Trophoblast cell (in vitro differentiated cells and primary cell): Measurements from ENCODE around the gene GRIA4.

Source experiments
- DNase-seq, 2 donors: peaks; one replicate each; pipeline ENCODE4 v3.0.0-alpha.2; 2016
- H2AFZ ChIP-seq: 2 replicates; pipeline ENCODE4 v1.6.1; 2013; ENCODE audit warnings: low read length, moderate library complexity, mild to moderate bottlenecking; ENCODE audit not compliant: insufficient read depth, poor library complexity
- H2AK5ac ChIP-seq: 2 replicates; pipeline ENCODE4 v1.6.1; 2013; ENCODE audit warnings: mild to moderate bottlenecking, low read length
- H2BK120ac ChIP-seq: 2 replicates; pipeline ENCODE4 v1.6.1; 2013; ENCODE audit warnings: low read length, mild to moderate bottlenecking, moderate library complexity; ENCODE audit not compliant: insufficient read depth, poor library complexity
- H2BK12ac ChIP-seq: 2 replicates; pipeline ENCODE4 v1.6.1; 2013; ENCODE audit warnings: mild to moderate bottlenecking, low read length, moderate library complexity
- H2BK5ac ChIP-seq: 2 replicates; pipeline ENCODE4 v1.6.1; 2013; ENCODE audit warnings: low read length, low read depth, moderate library complexity, mild to moderate bottlenecking; ENCODE audit not compliant: poor library complexity
- H3K14ac ChIP-seq: 2 replicates; pipeline ENCODE4 v1.6.1; 2013; ENCODE audit warnings: mild to moderate bottlenecking, low read length
- H3K18ac ChIP-seq: 2 replicates; pipeline ENCODE4 v1.6.1; 2013; ENCODE audit warnings: mild to moderate bottlenecking, low read length
- H3K23ac ChIP-seq: 2 replicates; pipeline ENCODE4 v1.6.1; 2013; ENCODE audit warnings: low read length
- H3K27ac ChIP-seq: 2 replicates; pipeline ENCODE4 v1.5.1; 2013; ENCODE audit warnings: low read depth, mild to moderate bottlenecking, inconsistent platforms, low read length, moderate library complexity
- H3K27me3 ChIP-seq: 2 replicates; pipeline ENCODE4 v1.6.1; 2013; ENCODE audit warnings: inconsistent platforms, mild to moderate bottlenecking, low read length, moderate library complexity; ENCODE audit not compliant: insufficient read depth
- H3K36me3 ChIP-seq, 2 experiments: 1 replicate in 1 of 2; 2 replicates in 1 of 2; pipeline ENCODE4 v1.6.1; 2013; ENCODE audit warnings: low read length in 2 of 2, mild to moderate bottlenecking in 2 of 2, moderate library complexity in 1 of 2; ENCODE audit not compliant: insufficient read depth in 2 of 2, control insufficient read depth in 1 of 2
- H3K4ac ChIP-seq: 2 replicates; pipeline ENCODE4 v1.6.1; 2013; ENCODE audit warnings: low read depth, mild to moderate bottlenecking, low read length, moderate library complexity
- H3K4me1 ChIP-seq, 2 experiments: 1 replicate in 1 of 2; 2 replicates in 1 of 2; pipeline ENCODE4 v1.6.1; 2013; ENCODE audit warnings: low read length in 2 of 2, mild to moderate bottlenecking in 2 of 2, moderate library complexity in 1 of 2; ENCODE audit not compliant: insufficient read depth in 2 of 2, control insufficient read depth in 1 of 2
- H3K4me2 ChIP-seq: 2 replicates; pipeline ENCODE4 v1.6.1; 2013; ENCODE audit warnings: inconsistent platforms, mild to moderate bottlenecking, low read length, moderate library complexity
- H3K4me3 ChIP-seq: 2 replicates; pipeline ENCODE4 v1.5.1; 2013; ENCODE audit warnings: mild to moderate bottlenecking, low read depth, low read length, inconsistent platforms
- H3K79me1 ChIP-seq: one replicate; pipeline ENCODE4 v1.6.1; 2013; ENCODE audit warnings: low read length
- H3K79me2 ChIP-seq: 2 replicates; pipeline ENCODE4 v1.6.1; 2013; ENCODE audit warnings: low read length, mild to moderate bottlenecking; ENCODE audit not compliant: control insufficient read depth, insufficient read depth, poor library complexity
- H3K9ac ChIP-seq: 2 replicates; pipeline ENCODE4 v1.6.1; 2013; ENCODE audit warnings: mild to moderate bottlenecking, low read length
- H3K9me3 ChIP-seq: 2 replicates; pipeline ENCODE4 v1.6.1; 2013; ENCODE audit warnings: low read depth, mild to moderate bottlenecking, control low read depth, inconsistent platforms, low read length; ENCODE audit not compliant: insufficient read depth
- H4K12ac ChIP-seq: 2 replicates; pipeline ENCODE4 v1.6.1; 2013; ENCODE audit warnings: low read depth, mild to moderate bottlenecking, low read length, moderate library complexity
- H4K8ac ChIP-seq: 2 replicates; pipeline ENCODE4 v1.6.1; 2013; ENCODE audit warnings: low read depth, mild to moderate bottlenecking, low read length, moderate library complexity
- H4K91ac ChIP-seq: one replicate; pipeline ENCODE4 v1.6.1; 2013; ENCODE audit warnings: low read depth, mild to moderate bottlenecking, low read length, moderate library complexity
- WGBS: extraction: QIAGEN DNeasy Blood & Tissue Kit; methylation state at CpG from one replicate; pipeline ENCODE4 v1.1.7; 2013; ENCODE audit warnings: missing lambda C conversion rate; ENCODE audit not compliant: insufficient read length, insufficient coverage; ENCODE audit errors: extremely low coverage; 5-methylcytosine and 5-hydroxymethylcytosine counted together

Gene GRIA4

GRCh38 chr11:105821781-105822180, 211.9 kb downstream of the GRIA4 start:
- Histone ChIP-seq H2BK12ac (no peak overlapping the region), H3K4ac (no peak overlapping the region), H2BK120ac (no peak overlapping the region), H3K14ac (no peak overlapping the region), H3K36me3 (no peaks in the 10 kb centered on the region), H2AFZ (no peak overlapping the region), H3K4me3 (no peak overlapping the region), H3K79me2 (no peaks in the 10 kb centered on the region), H3K27ac (no peak overlapping the region), H4K12ac (no peak overlapping the region), H2BK5ac (no peak overlapping the region), H4K8ac (no peak overlapping the region), H3K27me3 (no peaks in the 10 kb centered on the region), H3K9me3 (no peaks in the 10 kb centered on the region), H3K9ac (no peak overlapping the region), H2AK5ac (no peak overlapping the region), H3K18ac (no peak overlapping the region), H4K91ac (no peak overlapping the region), H3K79me1 (no peaks in the 10 kb centered on the region), H3K4me2 (no peak overlapping the region), H3K23ac (no peak overlapping the region), H3K4me1 (no peaks in the 10 kb centered on the region)
- no peak for DNase-seq
- no CpG with 5 or more reads among the region's 8 CpGs for WGBS

GRCh38 chr11:105823495-105824033, 213.7 kb downstream of the GRIA4 start:
- H3K9ac ChIP-seq = no peak overlapping the region
- H4K8ac ChIP-seq = no peak overlapping the region

GRCh38 chr11:105824457-105825013, 214.7 kb downstream of the GRIA4 start:
- no peaks in the 10 kb centered on the region for H3K9me3 ChIP-seq
- no peaks in the 10 kb centered on the region for H3K79me1 ChIP-seq
- no peak overlapping the region for H3K14ac ChIP-seq
- no peak overlapping the region for H2AK5ac ChIP-seq
- H3K4me2 ChIP-seq = no peak overlapping the region
- no peak overlapping the region for H4K12ac ChIP-seq
- no peaks in the 10 kb centered on the region for H3K4me1 ChIP-seq
- H3K18ac ChIP-seq = no peak overlapping the region
- H3K27me3 ChIP-seq = no peaks in the 10 kb centered on the region
- no peak overlapping the region for H3K27ac ChIP-seq
- no peak overlapping the region for H3K9ac ChIP-seq
- no peak overlapping the region for H2AFZ ChIP-seq
- H3K4ac ChIP-seq = no peak overlapping the region
- no peak for DNase-seq
- no peak overlapping the region for H4K8ac ChIP-seq
- no peak overlapping the region for H3K23ac ChIP-seq
- H2BK5ac ChIP-seq = no peak overlapping the region
- no peak overlapping the region for H2BK12ac ChIP-seq
- H4K91ac ChIP-seq = no peak overlapping the region
- no peak overlapping the region for H3K4me3 ChIP-seq
- no peaks in the 10 kb centered on the region for H3K79me2 ChIP-seq
- H3K36me3 ChIP-seq = no peaks in the 10 kb centered on the region
- WGBS = no CpG with 5 or more reads among the region's 10 CpGs
- no peak overlapping the region for H2BK120ac ChIP-seq

More at GRCh38 chr11:105823495-105824033, 213.7 kb downstream of the GRIA4 start:
- Histone ChIP-seq H4K12ac (no peak overlapping the region), H3K27me3 (no peaks in the 10 kb centered on the region), H3K4me1 (no peaks in the 10 kb centered on the region), H2BK120ac (no peak overlapping the region), H3K14ac (no peak overlapping the region), H3K4ac (no peak overlapping the region), H3K4me3 (no peak overlapping the region), H2BK12ac (no peak overlapping the region), H2BK5ac (no peak overlapping the region), H3K23ac (no peak overlapping the region), H3K36me3 (no peaks in the 10 kb centered on the region), H3K9me3 (no peaks in the 10 kb centered on the region), H2AK5ac (no peak overlapping the region), H2AFZ (no peak overlapping the region), H3K18ac (no peak overlapping the region), H3K27ac (no peak overlapping the region), H4K91ac (no peak overlapping the region), H3K4me2 (no peak overlapping the region), H3K79me2 (no peaks in the 10 kb centered on the region), H3K79me1 (no peaks in the 10 kb centered on the region)
- DNase-seq = no peak
- no CpG with 5 or more reads among the region's 2 CpGs for WGBS

- no peak overlapping the region for H4K8ac ChIP-seq
- no peak overlapping the region for H3K4ac ChIP-seq
- H3K23ac ChIP-seq = no peak overlapping the region
- H3K27ac ChIP-seq = no peak overlapping the region
- no peak overlapping the region for H3K4me3 ChIP-seq
- H3K9ac ChIP-seq = no peak overlapping the region
- no peak overlapping the region for H3K4me2 ChIP-seq
- no peak overlapping the region for H3K18ac ChIP-seq
- no CpG with 5 or more reads among the region's 1 CpG for WGBS
- H2BK120ac ChIP-seq = no peak overlapping the region
- no peaks in the 10 kb centered on the region for H3K9me3 ChIP-seq
- no peak overlapping the region for H2BK12ac ChIP-seq
- no peak overlapping the region for H4K12ac ChIP-seq
- H3K27me3 ChIP-seq = no peaks in the 10 kb centered on the region
- no peaks in the 10 kb centered on the region for H3K4me1 ChIP-seq
- H2BK5ac ChIP-seq = no peak overlapping the region
- H2AK5ac ChIP-seq = no peak overlapping the region
- no peak overlapping the region for H4K91ac ChIP-seq
- no peak for DNase-seq
- no peak overlapping the region for H2AFZ ChIP-seq
- H3K14ac ChIP-seq = no peak overlapping the region
- H3K36me3 ChIP-seq = no peaks in the 10 kb centered on the region
- no peaks in the 10 kb centered on the region for H3K79me2 ChIP-seq
- H3K79me1 ChIP-seq = no peaks in the 10 kb centered on the region
These were observed 215.3 kb downstream of the GRIA4 start for GRCh38 chr11:105825141-105825540.
